DOHH2 (cell line): ENCODE data around the gene CHMP6.

Experiments
- H3F3A ChIP-seq: fragments of 200-600 bp; sonication (generic), shearing (Covaris generic); 2 replicates; pipeline ENCODE4 v1.6.0; 2016; ENCODE audit warnings: antibody characterized with exemption, mild to moderate bottlenecking; ENCODE audit not compliant: control insufficient read depth, insufficient read depth
- H3K27ac ChIP-seq: fragments of 200-600 bp; sonication (generic); 2 replicates; pipeline ENCODE4 v1.5.1; 2014; ENCODE audit warnings: low read depth, mild to moderate bottlenecking, low read length, moderate library complexity
- H3K27me3 ChIP-seq: fragments of 200-600 bp; sonication (generic); 2 replicates; pipeline ENCODE4 v1.6.1; 2014; ENCODE audit warnings: mild to moderate bottlenecking, low read length, mixed read lengths; ENCODE audit not compliant: control insufficient read depth
- H3K36me3 ChIP-seq: fragments of 200-600 bp; sonication (generic); 2 replicates; pipeline ENCODE4 v1.6.1; 2014; ENCODE audit warnings: mild to moderate bottlenecking, low read length, moderate library complexity, mixed read lengths; ENCODE audit not compliant: control insufficient read depth
- H3K4me1 ChIP-seq: fragments of 200-600 bp; sonication (generic); 2 replicates; pipeline ENCODE4 v1.6.1; 2014; ENCODE audit warnings: mild to moderate bottlenecking, low read length, mixed read lengths; ENCODE audit not compliant: control insufficient read depth
- H3K4me2 ChIP-seq: fragments of 200-600 bp; sonication (generic); 2 replicates; pipeline ENCODE4 v1.6.0; 2014; ENCODE audit warnings: mild to moderate bottlenecking, low read length, moderate library complexity
- H3K4me3 ChIP-seq: fragments of 200-600 bp; sonication (generic); 2 replicates; pipeline ENCODE4 v1.5.1; 2014; ENCODE audit warnings: mild to moderate bottlenecking, low read length, mixed read lengths
- H3K79me2 ChIP-seq: fragments of 200-600 bp; sonication (generic); 2 replicates; pipeline ENCODE4 v1.6.1; 2014; ENCODE audit warnings: mild to moderate bottlenecking, low read length, mixed read lengths; ENCODE audit not compliant: control insufficient read depth
- H3K9me2 ChIP-seq: fragments of 200-600 bp; sonication (generic); replicated peaks from 2 replicates; pipeline ENCODE4 v1.6.1; 2014; ENCODE audit warnings: mild to moderate bottlenecking, low read length, mixed read lengths; ENCODE audit not compliant: control insufficient read depth
- H3K9me3 ChIP-seq: fragments of 200-600 bp; sonication (generic); 2 replicates; pipeline ENCODE4 v1.6.1; 2014; ENCODE audit warnings: antibody characterized with exemption, low read length, mixed read lengths; ENCODE audit not compliant: control insufficient read depth, insufficient read depth
- H4K20me1 ChIP-seq: fragments of 200-600 bp; sonication (generic); 2 replicates; pipeline ENCODE4 v1.6.0; 2014; ENCODE audit warnings: low read depth, mild to moderate bottlenecking, antibody characterized with exemption, low read length, moderate library complexity; ENCODE audit not compliant: control insufficient read depth, insufficient read depth
- EZH2phosphoT487 ChIP-seq: fragments of 200-600 bp; sonication (generic); IDR thresholded peaks from 2 replicates; pipeline ENCODE4 v1.6.1; 2017; ENCODE audit warnings: borderline replicate concordance, mild to moderate bottlenecking, antibody characterized with exemption, low read length, moderate library complexity, mixed read lengths
- TF ChIP-seq, protein P1 (sequence below): fragments of 200-600 bp; sonication (generic); IDR thresholded peaks from one replicate; pipeline ENCODE4 v1.5.1; 2014; ENCODE audit warnings: antibody characterized with exemption, mild to moderate bottlenecking, low read depth, low read length; ENCODE audit not compliant: poor library complexity, severe bottlenecking

CHMP6 gene

DNA sequence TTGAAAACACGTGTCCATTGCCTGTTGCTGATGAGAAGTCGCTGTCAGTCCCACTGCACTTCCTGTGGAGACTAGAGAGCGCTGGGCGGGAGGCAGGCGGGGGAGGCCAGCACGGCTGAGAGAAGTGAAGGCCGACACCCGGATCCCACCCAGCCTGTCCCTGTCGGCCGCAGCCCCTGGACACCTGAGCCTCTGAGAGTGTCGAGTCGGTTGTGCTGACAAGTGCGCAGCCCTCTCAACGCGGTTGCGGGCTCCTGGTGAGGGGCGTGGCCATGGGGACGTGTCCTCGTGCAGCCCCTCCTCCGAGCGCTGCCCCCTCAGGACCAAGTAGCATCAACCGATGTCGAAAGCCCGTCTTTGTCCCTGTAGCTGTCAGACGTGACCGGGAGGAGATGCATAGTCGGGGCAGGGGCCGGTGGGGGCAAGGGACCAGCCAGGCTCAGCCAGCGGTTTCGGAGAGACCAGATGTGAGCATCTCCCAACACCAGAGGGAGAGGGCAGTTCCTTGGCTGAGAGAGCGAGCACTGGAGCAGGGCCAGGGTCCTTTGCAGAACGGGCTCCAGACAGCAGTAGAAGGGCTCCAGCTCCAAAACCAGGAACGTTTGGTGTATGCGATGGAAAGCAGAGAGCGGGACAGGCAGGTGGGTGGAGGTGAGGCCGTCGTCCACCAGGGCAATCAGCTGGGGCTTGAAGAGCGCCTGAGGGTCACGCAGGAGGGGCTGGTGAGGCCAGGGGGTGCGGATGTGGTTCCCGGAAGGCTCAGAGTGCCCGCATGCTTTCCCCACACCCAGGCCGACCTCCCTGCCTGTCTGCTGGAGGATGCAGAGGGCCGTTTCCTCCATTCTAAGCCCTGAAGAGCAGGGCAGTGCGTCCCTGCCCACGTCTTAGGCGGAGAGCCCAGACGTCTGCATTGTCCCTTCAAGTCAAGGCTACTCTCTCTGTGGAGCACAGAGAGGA is 43.3 kb upstream of the CHMP6 start:
- TF ChIP-seq, protein P1, sequence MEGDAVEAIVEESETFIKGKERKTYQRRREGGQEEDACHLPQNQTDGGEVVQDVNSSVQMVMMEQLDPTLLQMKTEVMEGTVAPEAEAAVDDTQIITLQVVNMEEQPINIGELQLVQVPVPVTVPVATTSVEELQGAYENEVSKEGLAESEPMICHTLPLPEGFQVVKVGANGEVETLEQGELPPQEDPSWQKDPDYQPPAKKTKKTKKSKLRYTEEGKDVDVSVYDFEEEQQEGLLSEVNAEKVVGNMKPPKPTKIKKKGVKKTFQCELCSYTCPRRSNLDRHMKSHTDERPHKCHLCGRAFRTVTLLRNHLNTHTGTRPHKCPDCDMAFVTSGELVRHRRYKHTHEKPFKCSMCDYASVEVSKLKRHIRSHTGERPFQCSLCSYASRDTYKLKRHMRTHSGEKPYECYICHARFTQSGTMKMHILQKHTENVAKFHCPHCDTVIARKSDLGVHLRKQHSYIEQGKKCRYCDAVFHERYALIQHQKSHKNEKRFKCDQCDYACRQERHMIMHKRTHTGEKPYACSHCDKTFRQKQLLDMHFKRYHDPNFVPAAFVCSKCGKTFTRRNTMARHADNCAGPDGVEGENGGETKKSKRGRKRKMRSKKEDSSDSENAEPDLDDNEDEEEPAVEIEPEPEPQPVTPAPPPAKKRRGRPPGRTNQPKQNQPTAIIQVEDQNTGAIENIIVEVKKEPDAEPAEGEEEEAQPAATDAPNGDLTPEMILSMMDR: no peak
- no peak for TF ChIP-seq EZH2phosphoT487
- H3K36me3 ChIP-seq: peaks cover 9% of the 10 kb centered on the region
- no peaks in the 10 kb centered on the region for H4K20me1 ChIP-seq
- no peak overlapping the region for H3K27ac ChIP-seq
- H3K4me2 ChIP-seq: no peak overlapping the region
- H3F3A ChIP-seq: no peaks in the 10 kb centered on the region
- no peaks in the 10 kb centered on the region for H3K9me2 ChIP-seq
- no peaks in the 10 kb centered on the region for H3K79me2 ChIP-seq
- no peaks in the 10 kb centered on the region for H3K9me3 ChIP-seq
- no peaks in the 10 kb centered on the region for H3K27me3 ChIP-seq
- H3K4me1 ChIP-seq: no peaks in the 10 kb centered on the region
- H3K4me3 ChIP-seq: no peak overlapping the region

DNA sequence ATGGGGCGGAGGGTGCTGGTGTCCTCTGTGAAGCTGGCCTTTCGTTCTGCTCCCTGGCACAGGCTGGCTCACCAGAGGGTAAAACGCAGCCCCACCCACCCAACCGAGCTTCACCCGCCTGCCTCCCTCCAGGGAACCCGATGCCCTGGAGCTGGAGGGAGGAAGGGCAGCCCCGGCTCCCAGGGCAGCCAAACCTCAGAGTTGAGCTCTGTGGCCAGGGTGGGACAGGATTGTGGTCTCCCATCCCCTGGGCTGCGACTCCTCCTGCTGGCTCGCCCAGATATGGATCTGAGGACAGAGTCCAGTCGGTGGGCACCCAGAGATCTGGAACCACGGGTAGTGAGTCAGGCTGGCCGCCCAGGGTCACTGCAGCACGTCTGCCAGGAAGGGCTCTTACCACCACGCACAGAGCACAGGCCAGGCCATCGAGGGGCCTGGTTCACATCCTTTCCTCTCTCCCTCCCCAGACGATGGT is 42.6 kb upstream of the CHMP6 start:
- Histone ChIP-seq H4K20me1 (no peaks in the 10 kb centered on the region), H3K9me2 (no peaks in the 10 kb centered on the region), H3K79me2 (no peaks in the 10 kb centered on the region), H3K4me2 (no peak overlapping the region), H3K4me1 (no peaks in the 10 kb centered on the region), H3K9me3 (no peaks in the 10 kb centered on the region), H3K4me3 (no peak overlapping the region), H3F3A (no peaks in the 10 kb centered on the region), H3K36me3 (peaks cover 9% of the 10 kb centered on the region), H3K27ac (no peak overlapping the region), H3K27me3 (no peaks in the 10 kb centered on the region)
- TF ChIP-seq, protein P1: no peak
- no peak for TF ChIP-seq EZH2phosphoT487

DNA sequence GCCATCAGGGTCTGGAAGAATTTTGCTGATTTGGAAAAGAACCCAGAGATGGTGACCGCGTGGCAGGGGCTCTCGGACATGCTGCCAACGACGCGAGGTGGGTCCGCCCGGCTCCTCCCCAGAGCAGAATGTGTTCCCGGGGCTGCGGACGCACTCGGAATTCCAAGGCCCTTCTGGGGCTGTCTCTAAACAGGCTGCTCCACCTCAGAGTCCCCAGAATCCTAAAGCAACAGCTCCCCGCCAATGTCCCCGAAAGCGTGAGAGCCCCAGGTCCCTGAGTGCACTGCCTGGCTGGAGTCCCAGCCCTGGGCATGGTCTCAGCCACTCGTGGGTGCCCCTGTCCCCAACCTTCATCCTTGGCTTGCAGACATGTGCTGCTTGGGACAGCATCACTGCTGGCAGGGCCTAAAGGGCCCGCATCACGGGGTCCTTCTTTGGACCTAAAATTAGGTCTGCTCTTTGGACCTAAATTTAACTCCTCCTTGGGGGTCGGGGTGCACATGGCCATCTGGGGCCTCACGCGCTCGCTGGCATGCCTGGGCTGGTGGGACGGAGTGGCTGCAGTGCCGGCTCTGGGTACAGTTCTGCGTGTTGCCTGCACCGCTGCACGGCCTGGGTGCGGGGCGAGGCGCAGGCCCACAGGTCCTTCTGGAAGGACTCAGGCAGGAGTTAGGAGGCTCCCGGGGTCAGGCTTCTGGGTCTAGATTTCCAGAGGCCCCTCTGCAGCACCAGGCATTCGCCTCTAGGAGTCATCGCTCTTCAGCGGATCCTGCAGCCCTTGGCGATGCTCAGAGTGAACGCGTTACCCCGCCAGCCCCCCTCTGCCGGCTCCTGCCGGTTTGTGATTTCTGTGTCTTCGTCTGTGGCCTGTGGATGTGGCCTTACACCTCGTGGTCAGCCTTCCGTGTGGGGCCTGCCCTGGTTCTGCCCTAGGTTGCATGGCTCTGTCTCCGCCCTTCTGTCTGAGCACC is 41.9 kb upstream of the CHMP6 start:
- Histone ChIP-seq H3K9me3 (no peaks in the 10 kb centered on the region), H3K4me2 (no peak overlapping the region), H3K27me3 (no peaks in the 10 kb centered on the region), H3K79me2 (no peaks in the 10 kb centered on the region), H3K4me1 (no peaks in the 10 kb centered on the region), H3F3A (no peaks in the 10 kb centered on the region), H3K4me3 (no peak overlapping the region), H3K36me3 (peaks cover 9% of the 10 kb centered on the region), H3K27ac (no peak overlapping the region), H4K20me1 (no peaks in the 10 kb centered on the region), H3K9me2 (no peaks in the 10 kb centered on the region)
- TF ChIP-seq EZH2phosphoT487: no peak
- TF ChIP-seq, protein P1: no peak
